ENCODE results near the gene RAPGEF2. TPM values are rescaled to one million over a fixed set of nuclear protein-coding genes. Genes with fewer than 3 reads are reported as not detected.

RAPGEF2 gene
- total RNA-seq, 1 experiment from 2014 or later = 17.6 TPM

DNA sequence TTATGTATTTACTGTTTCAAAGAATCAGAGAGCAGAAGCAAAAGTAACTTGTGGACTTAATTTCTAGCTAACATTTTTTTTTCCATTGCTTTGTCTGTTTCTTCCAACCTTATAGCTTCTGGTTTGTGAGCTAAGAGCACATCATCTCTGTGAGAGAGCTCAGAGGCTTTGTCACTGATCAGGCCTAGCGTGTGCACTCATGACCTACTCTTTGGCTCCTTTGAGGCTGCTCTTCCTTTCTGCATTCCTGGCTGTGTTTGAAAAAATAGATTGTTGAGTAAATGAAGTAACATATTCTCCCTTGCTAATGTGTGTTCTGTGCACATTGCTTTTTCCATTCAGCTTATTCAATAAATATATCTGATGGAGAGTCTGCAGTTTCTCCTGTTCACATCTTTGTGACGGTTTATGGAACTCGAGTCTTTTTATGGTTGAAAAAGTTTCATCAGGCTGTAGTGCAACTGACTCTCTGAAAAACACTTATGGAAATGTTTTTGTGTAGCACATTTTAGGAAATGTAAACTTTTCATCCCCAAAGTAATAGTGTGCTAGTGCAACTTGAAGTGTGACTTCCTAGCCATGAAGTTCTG, 133.0 kb downstream of the RAPGEF2 start:
- BruUV-seq (replicated peaks) = no TSS peak
- no peak overlapping the region for H3K4me3 ChIP-seq (ENCODE audit: low read depth in 2 of 2, low read length in 2 of 2)
- ATAC-seq (no peak), DNase-seq (ENCODE audit: low read depth, low spot score) (no peak)
- in situ Hi-C loops (cut with HindIII; ENCODE audit: low pct_unique_long_range_greater_than_20kb, low sequenced_read_pairs) = no loop called here
- H3K27ac ChIP-seq (ENCODE audit: low read length) = no peak overlapping the region
- POLR2A ChIA-PET = no interaction called here
- no peaks in the 10 kb centered on the region for H3K9me3 ChIP-seq (ENCODE audit: control insufficient read depth, insufficient read depth, low read depth, low read length)
- no peaks in the 10 kb centered on the region for H3K36me3 ChIP-seq (ENCODE audit: control insufficient read depth, insufficient read depth, low read length)
- CTCF ChIA-PET = no interaction called here
- no peaks in the 10 kb centered on the region for H3K27me3 ChIP-seq (ENCODE audit: control insufficient read depth, insufficient read depth, low read length)
- intact Hi-C loops (cut with micrococcal nuclease; ENCODE audit: unreplicated experiment) = no loop called here
- H3K4me1 ChIP-seq (ENCODE audit: control insufficient read depth, insufficient read depth, low read length) = no peaks in the 10 kb centered on the region
- TF ChIP-seq SIN3A (IDR thresholded peaks at IDR 0.05; ENCODE audit: borderline replicate concordance, insufficient read depth, low read depth, low read length) (no peak), POLR2AphosphoS5 (IDR thresholded peaks at IDR 0.05; ENCODE audit: low read depth, low read length) (no peak), TCF7L2 (IDR thresholded peaks at IDR 0.05; ENCODE audit: low read depth, low read length) (no peak)
- TF ChIP-seq, protein P1, sequence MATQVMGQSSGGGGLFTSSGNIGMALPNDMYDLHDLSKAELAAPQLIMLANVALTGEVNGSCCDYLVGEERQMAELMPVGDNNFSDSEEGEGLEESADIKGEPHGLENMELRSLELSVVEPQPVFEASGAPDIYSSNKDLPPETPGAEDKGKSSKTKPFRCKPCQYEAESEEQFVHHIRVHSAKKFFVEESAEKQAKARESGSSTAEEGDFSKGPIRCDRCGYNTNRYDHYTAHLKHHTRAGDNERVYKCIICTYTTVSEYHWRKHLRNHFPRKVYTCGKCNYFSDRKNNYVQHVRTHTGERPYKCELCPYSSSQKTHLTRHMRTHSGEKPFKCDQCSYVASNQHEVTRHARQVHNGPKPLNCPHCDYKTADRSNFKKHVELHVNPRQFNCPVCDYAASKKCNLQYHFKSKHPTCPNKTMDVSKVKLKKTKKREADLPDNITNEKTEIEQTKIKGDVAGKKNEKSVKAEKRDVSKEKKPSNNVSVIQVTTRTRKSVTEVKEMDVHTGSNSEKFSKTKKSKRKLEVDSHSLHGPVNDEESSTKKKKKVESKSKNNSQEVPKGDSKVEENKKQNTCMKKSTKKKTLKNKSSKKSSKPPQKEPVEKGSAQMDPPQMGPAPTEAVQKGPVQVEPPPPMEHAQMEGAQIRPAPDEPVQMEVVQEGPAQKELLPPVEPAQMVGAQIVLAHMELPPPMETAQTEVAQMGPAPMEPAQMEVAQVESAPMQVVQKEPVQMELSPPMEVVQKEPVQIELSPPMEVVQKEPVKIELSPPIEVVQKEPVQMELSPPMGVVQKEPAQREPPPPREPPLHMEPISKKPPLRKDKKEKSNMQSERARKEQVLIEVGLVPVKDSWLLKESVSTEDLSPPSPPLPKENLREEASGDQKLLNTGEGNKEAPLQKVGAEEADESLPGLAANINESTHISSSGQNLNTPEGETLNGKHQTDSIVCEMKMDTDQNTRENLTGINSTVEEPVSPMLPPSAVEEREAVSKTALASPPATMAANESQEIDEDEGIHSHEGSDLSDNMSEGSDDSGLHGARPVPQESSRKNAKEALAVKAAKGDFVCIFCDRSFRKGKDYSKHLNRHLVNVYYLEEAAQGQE (IDR thresholded peaks at IDR 0.05; ENCODE audit: insufficient read depth in 1 of 2, low read depth in 2 of 2, low read length in 1 of 2) = no peak
- TF ChIP-seq, protein P2, sequence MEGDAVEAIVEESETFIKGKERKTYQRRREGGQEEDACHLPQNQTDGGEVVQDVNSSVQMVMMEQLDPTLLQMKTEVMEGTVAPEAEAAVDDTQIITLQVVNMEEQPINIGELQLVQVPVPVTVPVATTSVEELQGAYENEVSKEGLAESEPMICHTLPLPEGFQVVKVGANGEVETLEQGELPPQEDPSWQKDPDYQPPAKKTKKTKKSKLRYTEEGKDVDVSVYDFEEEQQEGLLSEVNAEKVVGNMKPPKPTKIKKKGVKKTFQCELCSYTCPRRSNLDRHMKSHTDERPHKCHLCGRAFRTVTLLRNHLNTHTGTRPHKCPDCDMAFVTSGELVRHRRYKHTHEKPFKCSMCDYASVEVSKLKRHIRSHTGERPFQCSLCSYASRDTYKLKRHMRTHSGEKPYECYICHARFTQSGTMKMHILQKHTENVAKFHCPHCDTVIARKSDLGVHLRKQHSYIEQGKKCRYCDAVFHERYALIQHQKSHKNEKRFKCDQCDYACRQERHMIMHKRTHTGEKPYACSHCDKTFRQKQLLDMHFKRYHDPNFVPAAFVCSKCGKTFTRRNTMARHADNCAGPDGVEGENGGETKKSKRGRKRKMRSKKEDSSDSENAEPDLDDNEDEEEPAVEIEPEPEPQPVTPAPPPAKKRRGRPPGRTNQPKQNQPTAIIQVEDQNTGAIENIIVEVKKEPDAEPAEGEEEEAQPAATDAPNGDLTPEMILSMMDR (IDR thresholded peaks at IDR 0.05) = no peak

DNA sequence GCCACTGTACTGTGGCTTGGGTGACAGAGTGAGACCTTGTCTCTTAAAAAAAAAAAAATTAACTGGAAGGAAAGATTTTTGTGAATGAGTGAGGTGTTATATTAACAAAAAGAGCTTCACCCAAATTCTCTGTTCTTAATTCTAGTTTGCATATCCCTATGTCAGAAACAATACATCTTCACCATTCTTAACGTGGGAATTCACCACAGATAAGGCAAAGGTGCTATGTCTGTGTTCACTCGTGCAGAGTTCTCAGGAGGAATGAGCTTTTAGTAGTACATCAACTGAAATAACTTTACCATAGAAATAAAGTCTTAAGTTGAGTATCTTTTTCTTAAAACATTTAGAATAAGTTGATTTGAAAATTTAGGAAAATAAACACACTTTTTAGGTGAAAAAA, 135.1 kb downstream of the RAPGEF2 start:
- ChIA-PET POLR2A (interaction anchor here (0.5 kb wide), 1 partner anchor 11 kb away, joined by 7 read pairs; no protein-coding TSS in a partner anchor), CTCF (no interaction called here)
- Histone ChIP-seq H3K4me3 (ENCODE audit: low read depth in 2 of 2, low read length in 2 of 2) (no peak overlapping the region), H3K4me1 (ENCODE audit: control insufficient read depth, insufficient read depth, low read length) (no peaks in the 10 kb centered on the region), H3K36me3 (ENCODE audit: control insufficient read depth, insufficient read depth, low read length) (no peaks in the 10 kb centered on the region), H3K9me3 (ENCODE audit: control insufficient read depth, insufficient read depth, low read depth, low read length) (no peaks in the 10 kb centered on the region), H3K27me3 (ENCODE audit: control insufficient read depth, insufficient read depth, low read length) (no peaks in the 10 kb centered on the region), H3K27ac (ENCODE audit: low read length) (no peak overlapping the region)
- ATAC-seq = no peak
- intact Hi-C loops (cut with micrococcal nuclease; ENCODE audit: unreplicated experiment) = no loop called here
- TF ChIP-seq TCF7L2 (IDR thresholded peaks at IDR 0.05; ENCODE audit: low read depth, low read length) (no peak), SIN3A (IDR thresholded peaks at IDR 0.05; ENCODE audit: borderline replicate concordance, insufficient read depth, low read depth, low read length) (no peak), POLR2AphosphoS5 (IDR thresholded peaks at IDR 0.05; ENCODE audit: low read depth, low read length) (no peak)
- TF ChIP-seq, protein P1 (IDR thresholded peaks at IDR 0.05; ENCODE audit: insufficient read depth in 1 of 2, low read depth in 2 of 2, low read length in 1 of 2) = no peak
- TF ChIP-seq, protein P2 (IDR thresholded peaks at IDR 0.05) = no peak
- in situ Hi-C loops (cut with HindIII; ENCODE audit: low pct_unique_long_range_greater_than_20kb, low sequenced_read_pairs) = no loop called here
- no TSS peak for BruUV-seq (replicated peaks)
- no peak for DNase-seq (ENCODE audit: low read depth, low spot score)

Measured in Panc1 (cell line).